ENCODE results near the gene IKZF2. TPM values are rescaled to one million over a fixed set of nuclear protein-coding genes. Genes with fewer than 3 reads are reported as not detected.
A peak's percentile ranks its signal among the peaks of the same experiment; 100 is the strongest.
"Not testable (repeated sequence)": the region's sequence is repeated elsewhere in the genome, so short reads cannot be mapped to it uniquely, and the experiment has no call there.

Gene IKZF2
- total and polyA plus RNA-seq, 7 experiments from 2014 or later: 0.26 to 23.4 (median 6.1) TPM

GRCh38 chr2:213020913-213021312, 130.5 kb downstream of the IKZF2 start:
- H3K9me3 ChIP-seq (ENCODE audit: control insufficient read depth in 2 of 3, low read length in 3 of 3); H3K27me3 ChIP-seq (ENCODE audit: control insufficient read depth in 2 of 2, insufficient read depth in 2 of 2, low read length in 2 of 2); CTCF ChIA-PET; H3K9me3 Mint-ChIP-seq; DNase-seq; ATAC-seq; H3K27ac ChIP-seq (ENCODE audit: low read depth, low read length); H3K4me3 ChIP-seq (ENCODE audit: low read length); intact Hi-C loops (cut with micrococcal nuclease); H3K36me3 Mint-ChIP-seq; POLR2A ChIA-PET; H3K27ac Mint-ChIP-seq; H3K4me3 Mint-ChIP-seq; H3K36me3 ChIP-seq (ENCODE audit: control insufficient read depth in 2 of 3, insufficient read depth in 3 of 3, low read length in 3 of 3): not testable (repeated sequence)
- H3K4me1 ChIP-seq (ENCODE audit: control insufficient read depth in 2 of 2, insufficient read depth in 2 of 2, low read length in 2 of 2): peaks cover 0 to 13% of the 10 kb centered on the region in 2 donors
- Mint-ChIP-seq H3K27me3 (peaks cover 0 to 20% (median 0%) of the 10 kb centered on the region in 5 donors), H3K4me1 (peaks cover 0 to 13% (median 0%) of the 10 kb centered on the region in 7 donors)

- H3K9me3 Mint-ChIP-seq: peaks cover 0 to 4% (median 0%) of the 10 kb centered on the region in 11 donors
- DNase-seq: no peak
- H3K4me1 Mint-ChIP-seq: peaks cover 0 to 19% (median 0%) of the 10 kb centered on the region in 7 donors
- H3K9me3 ChIP-seq (ENCODE audit: control insufficient read depth in 2 of 3, low read length in 3 of 3): no peaks in the 10 kb centered on the region
- ChIA-PET POLR2A (no interaction called here), CTCF (no interaction called here)
- H3K36me3 Mint-ChIP-seq: peaks cover 0 to 4% (median 0%) of the 10 kb centered on the region in 5 donors
- no peaks in the 10 kb centered on the region for H3K36me3 ChIP-seq (ENCODE audit: control insufficient read depth in 2 of 3, insufficient read depth in 3 of 3, low read length in 3 of 3)
- ATAC-seq: no peak
- no peak overlapping the region for H3K27ac ChIP-seq (ENCODE audit: low read depth, low read length)
- intact Hi-C loops (cut with micrococcal nuclease): no loop called here
- peaks cover 0 to 20% (median 0%) of the 10 kb centered on the region in 5 donors for H3K27me3 Mint-ChIP-seq
- H3K4me3 ChIP-seq (ENCODE audit: low read length): no peak overlapping the region
- no peak overlapping the region for H3K27ac Mint-ChIP-seq
- H3K27me3 ChIP-seq (ENCODE audit: control insufficient read depth in 2 of 2, insufficient read depth in 2 of 2, low read length in 2 of 2): no peaks in the 10 kb centered on the region
- H3K4me3 Mint-ChIP-seq: no peak overlapping the region
- H3K4me1 ChIP-seq (ENCODE audit: control insufficient read depth in 2 of 2, insufficient read depth in 2 of 2, low read length in 2 of 2): peaks cover 0 to 13% of the 10 kb centered on the region in 2 donors
These were observed 131.1 kb downstream of the IKZF2 start for GRCh38 chr2:213020268-213020667.

DNA sequence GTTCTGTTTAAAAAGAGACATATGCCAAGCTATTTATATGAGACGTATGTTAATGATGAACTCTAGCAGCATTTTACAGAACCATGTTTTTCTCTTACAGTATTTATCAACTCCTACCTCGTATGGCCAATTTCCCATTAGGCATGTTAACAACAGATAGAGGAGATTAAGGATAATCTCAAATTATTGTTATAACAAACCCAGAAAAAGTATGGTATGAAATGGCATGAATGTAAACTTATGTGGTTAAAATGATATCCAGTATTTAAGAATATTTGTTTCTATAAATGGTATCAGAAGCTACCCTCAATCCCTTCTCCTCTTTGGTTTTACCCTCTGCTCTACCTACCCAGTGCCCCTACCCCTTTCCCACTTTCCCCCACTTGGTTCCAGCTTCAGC, 132.0 kb downstream of the IKZF2 start:
- Histone ChIP-seq H3K27ac (ENCODE audit: low read depth, low read length) (no peak overlapping the region), H3K36me3 (ENCODE audit: control insufficient read depth in 2 of 3, insufficient read depth in 3 of 3, low read length in 3 of 3) (no peaks in the 10 kb centered on the region), H3K4me1 (ENCODE audit: control insufficient read depth in 2 of 2, insufficient read depth in 2 of 2, low read length in 2 of 2) (peaks cover 0 to 13% of the 10 kb centered on the region in 2 donors), H3K4me3 (ENCODE audit: low read length) (no peak overlapping the region), H3K9me3 (ENCODE audit: control insufficient read depth in 2 of 3, low read length in 3 of 3) (no peaks in the 10 kb centered on the region), H3K27me3 (ENCODE audit: control insufficient read depth in 2 of 2, insufficient read depth in 2 of 2, low read length in 2 of 2) (no peaks in the 10 kb centered on the region)
- Mint-ChIP-seq H3K27ac (no peak overlapping the region), H3K4me1 (peaks cover 0 to 26% (median 0%) of the 10 kb centered on the region in 7 donors), H3K27me3 (peaks cover 0 to 22% (median 0%) of the 10 kb centered on the region in 5 donors), H3K9me3 (peaks cover 0 to 4% (median 0%) of the 10 kb centered on the region in 11 donors), H3K36me3 (peaks cover 0 to 4% (median 0%) of the 10 kb centered on the region in 5 donors), H3K4me3 (no peak overlapping the region)
- intact Hi-C loops (cut with micrococcal nuclease): loop anchor here in 1 of 2 donors (5.0 kb wide), 1 partner anchor 133 kb away; the partner anchor contains the start of gene IKZF2
- CTCF ChIA-PET: interaction anchor here (1.8 kb wide), 1 partner anchor 8 kb away, joined by 4 read pairs; no protein-coding TSS in a partner anchor
- ATAC-seq (no peak), DNase-seq (no peak)
- POLR2A ChIA-PET: no interaction called here

DNA sequence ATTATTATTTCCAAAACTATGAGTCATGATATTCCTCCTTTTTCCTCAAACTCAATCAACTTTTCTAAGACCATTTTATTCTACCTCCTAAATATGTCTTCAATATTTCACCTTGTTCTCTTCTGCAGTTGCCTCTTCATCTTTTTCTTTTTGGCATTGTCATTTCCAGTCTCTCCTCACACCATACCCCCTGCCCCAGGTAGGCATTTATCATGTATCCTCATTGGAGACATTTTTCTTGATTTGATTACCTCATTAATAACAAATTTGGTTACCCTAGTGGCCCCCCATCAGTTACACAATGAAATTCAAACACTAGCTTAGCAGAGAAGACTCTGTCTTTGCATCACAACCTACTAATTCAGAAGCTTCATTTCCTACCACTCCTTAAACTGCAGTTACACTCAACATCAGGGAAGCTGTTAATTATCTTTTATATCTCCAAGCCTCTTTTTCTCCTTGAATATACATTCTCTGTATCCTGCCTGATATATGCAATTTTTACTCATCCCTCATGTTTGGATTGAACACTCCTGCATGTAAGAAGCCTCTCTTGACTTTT, 133.0 kb downstream of the IKZF2 start:
- intact Hi-C loops (cut with micrococcal nuclease): loop anchor here in 1 of 2 donors (5.0 kb wide), 1 partner anchor 134 kb away; the partner anchor contains the start of gene IKZF2
- peak overlapping the region in 1 of 9 donors; percentile 11 for H3K27ac Mint-ChIP-seq

DNA sequence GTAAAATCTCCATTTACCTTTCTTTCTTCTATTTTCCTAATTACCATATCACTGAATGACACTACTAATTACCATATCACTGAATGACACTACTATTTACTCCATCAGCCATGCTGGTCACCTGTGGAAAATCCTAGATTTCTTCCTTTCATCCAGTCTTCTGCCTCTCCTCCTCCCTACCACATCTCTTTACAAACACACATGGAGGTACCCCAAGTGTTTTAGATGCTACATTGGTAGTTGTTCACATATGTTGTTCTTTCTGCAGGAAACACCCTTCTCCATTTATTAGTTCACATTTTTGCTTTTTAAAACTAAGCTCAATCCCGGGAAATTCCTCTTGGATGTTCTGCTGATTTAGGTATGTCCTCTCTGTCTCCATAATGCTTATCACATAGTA, 134.0 kb downstream of the IKZF2 start:
- POLR2A ChIA-PET: no interaction called here
- DNase-seq (no peak), ATAC-seq (no peak)
- Mint-ChIP-seq H3K9me3 (peaks cover 0 to 4% (median 0%) of the 10 kb centered on the region in 11 donors), H3K4me1 (peaks cover 0 to 27% (median 0%) of the 10 kb centered on the region in 7 donors), H3K36me3 (peaks cover 0 to 4% (median 0%) of the 10 kb centered on the region in 5 donors), H3K27me3 (peaks cover 0 to 26% (median 0%) of the 10 kb centered on the region in 5 donors), H3K27ac (no peak overlapping the region), H3K4me3 (no peak overlapping the region)
- Histone ChIP-seq H3K27me3 (ENCODE audit: control insufficient read depth in 2 of 2, insufficient read depth in 2 of 2, low read length in 2 of 2) (no peaks in the 10 kb centered on the region), H3K4me1 (ENCODE audit: control insufficient read depth in 2 of 2, insufficient read depth in 2 of 2, low read length in 2 of 2) (peaks cover 0 to 13% of the 10 kb centered on the region in 2 donors), H3K27ac (ENCODE audit: low read depth, low read length) (no peak overlapping the region), H3K4me3 (ENCODE audit: low read length) (no peak overlapping the region), H3K9me3 (ENCODE audit: control insufficient read depth in 2 of 3, low read length in 3 of 3) (no peaks in the 10 kb centered on the region), H3K36me3 (ENCODE audit: control insufficient read depth in 2 of 3, insufficient read depth in 3 of 3, low read length in 3 of 3) (no peaks in the 10 kb centered on the region)
- CTCF ChIA-PET: interaction anchor here (0.9 kb wide), 1 partner anchor 21 kb away, joined by 5 read pairs; no protein-coding TSS in a partner anchor
- intact Hi-C loops (cut with micrococcal nuclease): loop anchor here in 1 of 2 donors (1.0 to 5.0 kb wide), 2 partner anchors 12 to 135 kb away; partner anchors contain the start of gene IKZF2

More for the DNA sequence above, 133.0 kb downstream of the IKZF2 start:
- ATAC-seq: no peak
- Mint-ChIP-seq H3K9me3 (peaks cover 0 to 4% (median 0%) of the 10 kb centered on the region in 11 donors), H3K4me3 (no peak overlapping the region), H3K4me1 (peaks cover 0 to 27% (median 0%) of the 10 kb centered on the region in 7 donors), H3K27me3 (peaks cover 0 to 24% (median 0%) of the 10 kb centered on the region in 5 donors), H3K36me3 (peaks cover 0 to 4% (median 0%) of the 10 kb centered on the region in 5 donors)
- ChIA-PET CTCF (interaction anchor here (0.9 to 1.8 kb wide), 2 partner anchors 9 to 23 kb away, joined by 4 to 5 read pairs; no protein-coding TSS in a partner anchor), POLR2A (no interaction called here)
- no peak for DNase-seq
- Histone ChIP-seq H3K27me3 (ENCODE audit: control insufficient read depth in 2 of 2, insufficient read depth in 2 of 2, low read length in 2 of 2) (no peaks in the 10 kb centered on the region), H3K4me3 (ENCODE audit: low read length) (no peak overlapping the region), H3K36me3 (ENCODE audit: control insufficient read depth in 2 of 3, insufficient read depth in 3 of 3, low read length in 3 of 3) (no peaks in the 10 kb centered on the region), H3K27ac (ENCODE audit: low read depth, low read length) (no peak overlapping the region), H3K9me3 (ENCODE audit: control insufficient read depth in 2 of 3, low read length in 3 of 3) (no peaks in the 10 kb centered on the region), H3K4me1 (ENCODE audit: control insufficient read depth in 2 of 2, insufficient read depth in 2 of 2, low read length in 2 of 2) (peaks cover 0 to 13% of the 10 kb centered on the region in 2 donors)

DNA sequence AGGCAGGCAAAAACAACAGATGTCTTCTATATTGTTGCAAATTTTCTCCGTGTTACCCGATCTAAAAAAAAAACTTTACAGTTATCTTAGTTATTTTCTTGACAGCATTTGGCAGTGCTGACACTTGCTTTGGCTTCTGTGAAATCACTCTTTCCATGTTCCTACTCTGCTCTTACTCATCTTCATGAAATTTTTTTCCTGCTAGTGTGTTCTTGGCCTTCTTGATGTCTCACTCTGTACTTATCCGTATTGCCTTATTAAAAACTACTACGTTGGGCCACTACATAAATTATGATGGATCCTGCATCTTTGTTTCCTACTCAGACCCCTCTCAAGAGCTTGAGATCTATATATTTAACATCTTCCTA, 134.4 kb downstream of the IKZF2 start:
- peaks cover 0 to 26% (median 0%) of the 10 kb centered on the region in 5 donors for H3K27me3 Mint-ChIP-seq
- ChIA-PET POLR2A (no interaction called here), CTCF (no interaction called here)
- H3K9me3 ChIP-seq (ENCODE audit: control insufficient read depth in 2 of 3, low read length in 3 of 3): no peaks in the 10 kb centered on the region
- peaks cover 0 to 4% (median 0%) of the 10 kb centered on the region in 5 donors for H3K36me3 Mint-ChIP-seq
- no peak overlapping the region for H3K4me3 Mint-ChIP-seq
- no peak overlapping the region for H3K4me3 ChIP-seq (ENCODE audit: low read length)
- H3K27ac ChIP-seq (ENCODE audit: low read depth, low read length): no peak overlapping the region
- H3K4me1 Mint-ChIP-seq: peaks cover 0 to 24% (median 0%) of the 10 kb centered on the region in 7 donors
- H3K4me1 ChIP-seq (ENCODE audit: control insufficient read depth in 2 of 2, insufficient read depth in 2 of 2, low read length in 2 of 2): peaks cover 0 to 13% of the 10 kb centered on the region in 2 donors
- H3K27ac Mint-ChIP-seq: no peak overlapping the region
- H3K36me3 ChIP-seq (ENCODE audit: control insufficient read depth in 2 of 3, insufficient read depth in 3 of 3, low read length in 3 of 3): no peaks in the 10 kb centered on the region
- H3K9me3 Mint-ChIP-seq: peaks cover 0 to 4% (median 0%) of the 10 kb centered on the region in 11 donors
- ATAC-seq: no peak
- H3K27me3 ChIP-seq (ENCODE audit: control insufficient read depth in 2 of 2, insufficient read depth in 2 of 2, low read length in 2 of 2): no peaks in the 10 kb centered on the region
- intact Hi-C loops (cut with micrococcal nuclease): loop anchor here in 1 of 2 donors (1.0 to 5.0 kb wide), 2 partner anchors 12 to 135 kb away; partner anchors contain the start of gene IKZF2
- DNase-seq: no peak
